OCI-LY3 (cell line): Measurements from ENCODE around the gene AFMID.

Experiments
- CTCF ChIP-seq: fragments of 200-600, 300-600 bp; sonication (generic); IDR thresholded peaks from 2 replicates; pipeline ENCODE4 v1.5.1; 2014; ENCODE audit warnings: antibody characterized with exemption, low read length, low read depth
- EZH2phosphoT487 ChIP-seq: fragments of 200-600 bp; shearing (Covaris generic); IDR thresholded peaks from 2 replicates; pipeline ENCODE4 v1.6.1; 2018; ENCODE audit warnings: antibody characterized with exemption, mixed run types, low read depth

- TF ChIP-seq CTCF (no peak), EZH2phosphoT487 (no peak)
Measured at GRCh38 chr17:78208486-78208885, 21.3 kb downstream of the AFMID start.
